Measurements from ENCODE around the gene GFRA1. TPM values are rescaled to one million over a fixed set of nuclear protein-coding genes. Genes with fewer than 3 reads are reported as not detected.

Gene GFRA1
- total RNA-seq, 2 experiments from 2014 or later: not detected

DNA sequence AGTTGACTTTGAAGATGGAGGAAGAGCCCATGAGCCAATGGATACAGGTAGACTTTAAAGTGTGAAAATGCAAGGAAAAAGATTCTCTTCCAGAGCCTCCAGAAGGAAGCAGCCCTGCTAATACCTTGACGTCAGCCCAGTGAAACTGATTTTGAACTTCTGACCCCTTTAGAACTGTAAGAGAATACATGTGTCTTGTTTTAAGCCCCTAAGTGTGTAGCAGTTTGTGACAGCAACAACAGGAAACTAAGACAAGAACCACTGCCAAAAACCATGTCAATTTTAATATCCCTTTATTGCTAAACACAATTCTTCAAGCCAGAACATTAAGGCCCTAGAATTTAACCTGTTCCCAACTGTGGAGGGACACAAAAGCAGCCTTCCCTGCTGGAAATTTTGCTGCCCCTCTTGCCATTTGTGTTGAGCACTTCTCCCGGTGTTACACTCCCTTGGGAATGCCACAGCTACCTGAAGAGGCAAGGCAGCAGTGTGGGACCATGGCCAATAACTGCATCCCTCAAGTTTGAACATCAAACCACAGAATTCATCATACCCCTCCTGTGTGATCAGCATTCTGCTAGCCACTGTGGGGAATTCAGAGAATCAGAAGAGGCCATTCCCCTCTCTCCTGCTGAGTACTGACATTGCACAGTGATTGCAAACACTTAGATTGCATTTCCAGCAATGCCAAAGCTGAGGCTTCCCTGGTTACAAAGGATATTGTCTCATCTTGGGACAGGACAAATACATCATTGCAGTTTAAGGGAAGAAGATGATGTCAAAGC lies 38.9 kb upstream of the GFRA1 start:
- H3K4me1 Mint-ChIP-seq (ENCODE audit: low read depth): peaks cover 6% of the 10 kb centered on the region
- CTCF ChIA-PET: interaction anchor here (1.0 kb wide), 1 partner anchor 14 kb away, joined by 3 read pairs; no protein-coding TSS in a partner anchor
- no peak overlapping the region for H3K27ac Mint-ChIP-seq
- no peaks in the 10 kb centered on the region for H3K9me3 ChIP-seq (ENCODE audit: control insufficient read depth in 1 of 2, insufficient read depth in 1 of 2, low read length in 2 of 2)
- intact Hi-C loops (cut with DNase I, micrococcal nuclease): no loop called here
- ATAC-seq (ENCODE audit: poor library complexity) (no peak), DNase-seq (no peak)
- no peaks in the 10 kb centered on the region for H3K36me3 ChIP-seq (ENCODE audit: insufficient read depth, low read length)
- H3K36me3 Mint-ChIP-seq (ENCODE audit: low read depth): no peaks in the 10 kb centered on the region
- no peaks in the 10 kb centered on the region for H3K4me1 ChIP-seq (ENCODE audit: insufficient read depth, low read length)
- no peak overlapping the region for H3K27ac ChIP-seq (ENCODE audit: low read depth in 1 of 2, low read length in 2 of 2)
- no peaks in the 10 kb centered on the region for H3K27me3 ChIP-seq (ENCODE audit: control insufficient read depth in 1 of 2, insufficient read depth in 2 of 2, low read length in 2 of 2)
- no peaks in the 10 kb centered on the region for H3K27me3 Mint-ChIP-seq
- POLR2A ChIA-PET: no interaction called here
- no peak overlapping the region for H3K4me3 Mint-ChIP-seq
- no peaks in the 10 kb centered on the region for H3K9me3 Mint-ChIP-seq
- H3K4me3 ChIP-seq (ENCODE audit: low read length): no peak overlapping the region
- TF ChIP-seq, protein P1, sequence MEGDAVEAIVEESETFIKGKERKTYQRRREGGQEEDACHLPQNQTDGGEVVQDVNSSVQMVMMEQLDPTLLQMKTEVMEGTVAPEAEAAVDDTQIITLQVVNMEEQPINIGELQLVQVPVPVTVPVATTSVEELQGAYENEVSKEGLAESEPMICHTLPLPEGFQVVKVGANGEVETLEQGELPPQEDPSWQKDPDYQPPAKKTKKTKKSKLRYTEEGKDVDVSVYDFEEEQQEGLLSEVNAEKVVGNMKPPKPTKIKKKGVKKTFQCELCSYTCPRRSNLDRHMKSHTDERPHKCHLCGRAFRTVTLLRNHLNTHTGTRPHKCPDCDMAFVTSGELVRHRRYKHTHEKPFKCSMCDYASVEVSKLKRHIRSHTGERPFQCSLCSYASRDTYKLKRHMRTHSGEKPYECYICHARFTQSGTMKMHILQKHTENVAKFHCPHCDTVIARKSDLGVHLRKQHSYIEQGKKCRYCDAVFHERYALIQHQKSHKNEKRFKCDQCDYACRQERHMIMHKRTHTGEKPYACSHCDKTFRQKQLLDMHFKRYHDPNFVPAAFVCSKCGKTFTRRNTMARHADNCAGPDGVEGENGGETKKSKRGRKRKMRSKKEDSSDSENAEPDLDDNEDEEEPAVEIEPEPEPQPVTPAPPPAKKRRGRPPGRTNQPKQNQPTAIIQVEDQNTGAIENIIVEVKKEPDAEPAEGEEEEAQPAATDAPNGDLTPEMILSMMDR (IDR thresholded peaks at IDR 0.05): no peak

DNA sequence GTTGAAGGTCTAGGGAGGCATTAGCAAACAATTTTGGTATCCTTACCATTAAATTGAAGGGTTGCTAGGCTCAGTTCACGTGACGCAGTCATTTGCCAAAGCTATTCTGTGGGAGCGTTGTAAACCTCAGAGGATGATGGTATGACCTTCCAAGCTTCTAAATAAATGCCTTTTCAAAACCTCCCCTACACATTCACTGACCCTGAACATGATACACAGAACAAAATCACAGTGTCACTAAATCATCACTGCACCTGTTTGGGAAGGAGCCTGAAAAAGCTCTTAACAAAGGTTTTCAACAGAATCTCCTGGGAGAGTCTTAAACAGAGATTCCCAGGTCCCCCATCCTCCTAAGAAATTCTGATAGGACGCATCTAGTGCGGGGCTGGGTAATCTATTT lies 38.0 kb upstream of the GFRA1 start:
- no peak for ATAC-seq (ENCODE audit: poor library complexity)
- ChIA-PET POLR2A (no interaction called here), CTCF (interaction anchor here (1.0 kb wide), 1 partner anchor 13 kb away, joined by 3 read pairs; no protein-coding TSS in a partner anchor)
- no peak overlapping the region for H3K27ac Mint-ChIP-seq
- no peaks in the 10 kb centered on the region for H3K9me3 ChIP-seq (ENCODE audit: control insufficient read depth in 1 of 2, insufficient read depth in 1 of 2, low read length in 2 of 2)
- H3K4me1 ChIP-seq (ENCODE audit: insufficient read depth, low read length): no peaks in the 10 kb centered on the region
- H3K4me3 ChIP-seq (ENCODE audit: low read length): no peak overlapping the region
- TF ChIP-seq, protein P1 (IDR thresholded peaks at IDR 0.05): no peak
- H3K27me3 Mint-ChIP-seq: no peaks in the 10 kb centered on the region
- H3K9me3 Mint-ChIP-seq: no peaks in the 10 kb centered on the region
- no peaks in the 10 kb centered on the region for H3K36me3 ChIP-seq (ENCODE audit: insufficient read depth, low read length)
- H3K4me3 Mint-ChIP-seq: no peak overlapping the region
- no peaks in the 10 kb centered on the region for H3K27me3 ChIP-seq (ENCODE audit: control insufficient read depth in 1 of 2, insufficient read depth in 2 of 2, low read length in 2 of 2)
- intact Hi-C loops (cut with DNase I, micrococcal nuclease): no loop called here
- no peak overlapping the region for H3K27ac ChIP-seq (ENCODE audit: low read depth in 1 of 2, low read length in 2 of 2)
- DNase-seq: no peak
- H3K36me3 Mint-ChIP-seq (ENCODE audit: low read depth): no peaks in the 10 kb centered on the region
- no peaks in the 10 kb centered on the region for H3K4me1 Mint-ChIP-seq (ENCODE audit: low read depth)

DNA sequence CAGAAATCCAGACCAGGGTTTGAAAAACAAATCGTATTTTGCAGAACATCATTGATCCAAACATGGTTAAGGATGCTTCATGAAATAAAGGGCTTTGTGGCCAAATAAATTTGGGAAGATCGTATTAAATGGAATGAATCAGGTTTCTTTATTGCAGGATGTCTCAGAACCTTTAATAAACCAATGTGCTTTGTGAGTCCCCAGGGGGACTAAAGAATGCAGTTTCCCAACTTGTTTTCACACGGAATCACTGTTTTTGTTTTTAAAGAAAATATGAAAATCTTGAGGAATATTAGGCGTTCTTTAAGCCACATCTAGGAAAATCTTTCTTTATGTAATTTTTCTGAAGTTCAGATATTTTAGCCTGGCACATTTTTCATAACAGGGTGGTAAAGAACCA lies 34.4 kb upstream of the GFRA1 start:
- Mint-ChIP-seq H3K4me3 (no peak overlapping the region), H3K4me1 (ENCODE audit: low read depth) (no peaks in the 10 kb centered on the region), H3K27ac (no peak overlapping the region), H3K36me3 (ENCODE audit: low read depth) (no peaks in the 10 kb centered on the region), H3K27me3 (no peaks in the 10 kb centered on the region), H3K9me3 (peaks cover 5% of the 10 kb centered on the region)
- H3K4me1 ChIP-seq (ENCODE audit: insufficient read depth, low read length): no peaks in the 10 kb centered on the region
- no peak for ATAC-seq (ENCODE audit: poor library complexity)
- H3K4me3 ChIP-seq (ENCODE audit: low read length): no peak overlapping the region
- DNase-seq: no peak
- ChIA-PET CTCF (no interaction called here), POLR2A (no interaction called here)
- intact Hi-C loops (cut with DNase I, micrococcal nuclease): no loop called here
- no peaks in the 10 kb centered on the region for H3K36me3 ChIP-seq (ENCODE audit: insufficient read depth, low read length)
- no peak overlapping the region for H3K27ac ChIP-seq (ENCODE audit: low read depth in 1 of 2, low read length in 2 of 2)
- TF ChIP-seq, protein P1 (IDR thresholded peaks at IDR 0.05): no peak
- no peaks in the 10 kb centered on the region for H3K9me3 ChIP-seq (ENCODE audit: control insufficient read depth in 1 of 2, insufficient read depth in 1 of 2, low read length in 2 of 2)
- H3K27me3 ChIP-seq (ENCODE audit: control insufficient read depth in 1 of 2, insufficient read depth in 2 of 2, low read length in 2 of 2): no peaks in the 10 kb centered on the region
